GM18517 (cell line): ENCODE results near the gene CCDC3.
"Not testable (repeated sequence)": the region's sequence is repeated elsewhere in the genome, so short reads cannot be mapped to it uniquely, and the experiment has no call there.

ENCODE experiments used
- ATAC-seq: cut with Tn5 transposase; IDR thresholded peaks from one replicate; pipeline ENCODE4 v1.9.1; 2021; ENCODE audit warnings: mild to moderate bottlenecking, moderate library complexity; ENCODE audit not compliant: unreplicated experiment

Gene CCDC3

DNA sequence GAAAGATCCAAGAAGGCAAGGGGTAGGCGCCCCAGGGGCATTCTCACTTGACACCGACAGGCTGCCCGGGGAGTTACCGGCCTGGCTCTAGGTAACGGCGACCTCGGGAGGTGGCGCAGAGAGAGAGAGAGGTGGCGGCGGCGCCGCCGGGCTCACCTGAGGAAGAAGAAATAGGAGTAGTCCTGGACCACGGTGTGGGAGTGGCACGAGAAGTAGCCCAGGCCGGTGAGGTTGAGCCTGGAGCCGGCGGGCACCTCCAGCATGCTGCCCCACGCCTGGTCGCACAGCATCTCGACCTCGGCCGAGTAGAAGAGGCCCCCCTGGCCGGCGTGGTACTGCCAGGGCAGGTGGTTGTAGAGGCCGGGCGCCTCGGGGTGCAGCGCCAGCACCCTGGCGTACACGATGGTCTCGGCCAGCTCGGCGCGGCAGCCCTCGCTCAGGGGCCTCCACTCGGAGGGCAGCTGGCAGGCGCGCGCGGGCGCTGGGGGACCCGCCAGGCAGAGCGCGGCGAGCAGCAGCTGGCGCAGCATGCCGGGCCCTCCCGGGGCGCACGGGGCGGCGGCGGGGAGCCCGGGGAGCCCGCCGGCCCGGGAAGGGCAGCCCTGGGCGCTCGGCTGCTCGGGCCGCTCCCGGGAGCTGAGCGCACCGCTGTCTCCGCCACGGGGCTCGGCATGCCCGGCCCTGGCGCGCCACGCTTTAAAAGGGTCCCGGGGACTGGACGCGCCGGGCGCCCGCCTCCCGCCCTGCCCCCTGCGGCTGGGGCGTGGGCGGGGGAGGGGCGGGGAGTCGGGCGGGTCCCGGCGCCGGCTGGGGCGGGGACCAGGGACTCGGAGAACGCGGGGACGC lies at the start of gene CCDC3:
CCDC3 (minus strand) TSS at position 673 of the 846 bp plus-strand sequence; CDS start at position 530, 143 bp downstream.
- no peak for ATAC-seq

DNA sequence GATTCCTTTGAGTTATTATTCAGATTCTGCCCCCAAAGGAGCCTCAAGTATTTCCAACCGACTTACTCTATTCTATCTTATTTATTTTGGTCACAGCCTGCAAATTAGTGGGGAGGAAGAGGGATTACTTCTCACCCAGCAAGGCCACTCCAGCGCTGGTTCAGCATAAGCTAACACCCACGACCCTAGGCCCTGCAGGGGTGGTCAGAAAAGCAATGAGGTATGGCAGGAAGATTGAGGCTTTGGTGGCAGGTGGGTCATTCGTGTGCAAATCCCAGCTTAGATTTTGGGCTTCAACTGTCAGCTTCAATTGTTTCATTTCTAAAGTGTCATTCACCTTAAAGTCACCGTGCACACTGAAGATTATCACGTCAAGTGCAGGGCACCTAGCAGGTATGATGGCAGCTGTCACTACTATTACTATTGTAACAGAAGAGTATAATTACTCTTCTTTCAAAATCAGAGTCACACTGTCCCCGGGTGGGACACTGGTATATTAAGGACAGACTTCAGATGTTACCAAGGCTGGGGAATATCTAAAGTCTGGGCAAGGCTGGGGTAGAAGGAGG lies 49.7 kb upstream of the CCDC3 start:
- ATAC-seq: no peak

DNA sequence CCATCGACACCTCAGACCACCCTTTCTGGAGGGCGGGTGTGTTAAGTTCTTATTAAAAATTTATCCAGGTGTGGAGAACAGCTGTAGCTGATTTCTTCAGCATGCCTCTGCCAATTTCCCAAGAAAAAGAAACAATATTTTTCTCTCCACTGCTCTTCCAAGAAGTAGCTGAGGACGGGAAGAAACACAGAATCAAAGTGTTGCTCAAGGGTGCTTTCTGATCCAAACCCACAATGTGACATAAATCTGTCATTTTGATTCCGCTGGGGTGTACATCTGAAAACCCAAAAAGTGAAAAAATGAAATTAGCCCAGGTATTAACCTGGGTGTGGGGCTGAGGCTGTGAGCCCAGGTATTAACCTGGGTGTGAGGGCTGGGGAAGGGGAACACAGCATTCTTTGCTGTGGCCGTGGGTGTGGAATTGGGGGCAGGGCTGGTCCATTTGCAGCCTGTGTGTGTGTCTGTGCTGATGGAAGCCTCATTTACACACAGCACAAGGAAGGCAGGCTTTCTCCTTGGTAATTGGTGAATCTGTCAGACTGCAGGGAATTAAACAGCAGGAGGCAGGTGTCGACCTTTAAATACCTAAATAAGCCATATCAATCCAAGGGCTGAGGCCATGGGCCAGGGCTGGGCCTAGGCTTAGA lies 48.4 kb upstream of the CCDC3 start:
- ATAC-seq: no peak

DNA sequence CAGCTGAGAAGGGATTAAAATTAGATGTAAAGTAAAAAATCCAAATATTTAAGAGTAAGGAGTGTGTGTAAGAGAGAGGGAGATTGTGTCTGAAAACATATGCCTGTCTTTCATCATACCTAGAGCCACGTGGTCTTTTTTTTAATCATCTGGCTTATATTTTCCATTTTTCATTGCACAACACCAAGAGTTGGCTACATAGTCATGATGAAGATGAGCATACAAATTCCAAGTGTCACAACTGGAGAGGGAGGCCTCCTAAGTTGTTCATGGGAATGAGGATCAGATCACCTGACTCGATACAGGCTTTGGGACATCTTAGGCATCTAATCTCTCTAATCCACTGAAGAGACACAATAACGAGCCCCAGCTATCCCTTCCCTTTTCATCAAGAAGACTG lies 47.2 kb upstream of the CCDC3 start:
- no peak for ATAC-seq

DNA sequence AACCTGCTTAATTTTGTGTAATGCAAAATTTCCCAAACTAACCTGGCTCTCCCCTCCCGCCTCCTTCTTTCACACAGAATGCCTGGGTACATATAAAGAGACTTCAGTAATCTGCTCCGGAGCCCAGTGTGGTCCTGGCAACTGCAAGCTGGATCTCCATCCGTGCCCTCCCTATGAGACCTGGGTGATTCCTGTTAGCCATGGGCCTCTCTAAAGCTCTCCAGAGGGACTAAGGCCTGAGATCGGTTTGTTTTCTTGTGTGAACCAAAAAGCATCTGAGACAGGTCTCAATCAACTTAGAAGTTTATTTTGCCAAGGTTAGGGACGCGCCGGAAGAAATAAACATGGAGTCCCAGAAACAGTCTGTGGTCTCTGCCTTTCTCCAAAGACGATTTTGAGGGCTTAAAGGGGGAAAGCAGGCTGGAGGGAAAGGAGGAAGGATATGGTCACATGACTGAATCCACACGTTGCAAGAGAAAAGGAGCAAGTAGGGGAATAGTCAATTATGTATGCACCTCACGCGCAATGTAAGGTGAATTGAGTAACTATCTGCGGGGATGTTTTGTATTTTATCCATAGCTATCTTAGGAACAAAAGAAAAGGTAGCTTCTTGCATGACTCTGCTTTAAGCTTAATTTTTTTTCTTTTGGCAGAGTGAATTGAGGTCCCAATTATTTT lies 46.2 kb upstream of the CCDC3 start:
- no peak for ATAC-seq

DNA sequence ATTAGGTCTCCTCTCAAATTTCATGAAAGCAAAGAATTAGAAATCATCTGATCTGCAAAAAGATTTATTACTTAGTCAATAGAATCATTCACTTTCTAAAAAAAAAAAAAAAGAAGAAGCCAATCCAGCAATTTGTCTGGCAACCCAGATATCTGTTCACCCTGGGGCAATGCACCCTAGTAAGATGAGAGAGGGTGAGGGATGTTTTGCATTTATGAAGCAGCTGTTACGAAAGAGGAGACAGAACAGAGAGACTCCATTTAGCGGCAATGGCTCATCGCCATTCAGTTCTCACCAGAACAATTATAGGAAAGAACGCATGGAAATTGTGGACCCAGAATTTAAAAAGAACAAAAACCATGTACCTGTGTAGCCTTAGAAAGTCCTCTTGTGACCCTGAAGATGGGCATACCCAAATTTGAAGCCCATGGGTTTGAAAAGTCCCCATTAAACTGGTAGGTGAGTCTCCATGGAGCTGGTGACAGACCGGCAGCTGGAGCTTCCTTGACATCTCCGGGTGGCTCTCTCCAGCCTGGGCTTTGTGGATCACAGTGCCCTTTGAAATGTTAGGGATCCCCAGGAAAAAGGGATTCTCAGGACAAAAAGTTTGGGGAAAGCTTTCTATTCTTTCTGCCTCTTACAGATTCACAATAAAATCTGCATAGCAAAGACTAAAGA lies 45.5 kb upstream of the CCDC3 start:
- no peak for ATAC-seq

DNA sequence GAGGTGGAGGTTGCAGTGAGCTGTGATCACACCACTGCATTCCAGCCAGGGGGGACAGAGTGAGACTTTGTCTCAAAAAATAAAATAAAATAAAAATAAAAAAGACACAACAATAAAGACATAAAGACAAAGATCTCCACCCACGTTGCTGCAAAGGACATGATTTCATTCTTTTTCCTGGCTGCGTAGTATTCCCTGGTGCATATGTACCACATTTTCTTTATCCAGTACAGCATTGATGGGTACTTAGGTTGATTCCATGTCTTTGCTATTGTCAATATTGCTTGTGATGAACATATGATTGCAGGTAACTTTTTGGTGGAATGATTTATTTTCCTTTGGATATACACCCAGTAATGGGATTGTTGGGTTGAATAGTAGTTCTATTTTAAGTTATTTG lies 42.0 kb upstream of the CCDC3 start:
- no peak for ATAC-seq

DNA sequence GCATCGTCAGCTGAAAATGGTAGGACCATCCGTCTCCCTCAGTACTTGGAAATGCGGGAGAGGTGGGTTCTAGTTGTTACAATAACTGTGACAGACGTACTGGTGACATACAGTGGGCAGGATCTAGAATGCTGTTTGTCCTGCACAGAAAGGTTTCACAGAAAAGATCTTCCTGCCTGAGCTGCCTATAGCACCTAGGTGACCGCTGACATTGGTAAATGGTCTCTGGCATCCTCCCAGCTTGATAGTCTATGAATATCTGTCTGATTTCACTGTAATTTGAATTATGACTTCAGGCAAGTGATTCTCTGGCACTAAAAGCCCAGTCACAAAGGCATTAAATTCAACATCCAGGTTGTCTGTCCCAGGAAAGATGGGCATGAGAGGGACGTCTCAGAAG lies 38.2 kb upstream of the CCDC3 start:
- no peak for ATAC-seq

DNA sequence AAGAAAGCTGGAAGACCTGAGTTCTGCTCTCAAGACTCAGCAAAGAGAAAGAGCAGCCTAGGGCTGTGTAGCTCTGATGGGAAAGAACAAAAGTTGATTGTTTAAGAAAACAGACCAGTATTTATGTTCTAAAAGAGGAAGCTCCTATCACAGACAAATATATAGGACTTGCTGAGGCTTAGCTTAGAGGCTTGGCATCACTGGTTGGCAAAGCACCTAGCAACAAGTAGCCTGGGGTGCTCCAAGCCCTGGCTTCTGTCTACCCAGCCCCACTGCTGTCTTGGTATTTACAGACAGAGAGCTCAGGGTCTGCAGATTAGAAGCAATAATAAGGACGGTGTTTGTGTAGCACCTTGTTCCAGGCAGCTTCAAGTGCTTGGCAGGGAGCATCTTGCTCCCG lies 36.9 kb upstream of the CCDC3 start:
- ATAC-seq: no peak

DNA sequence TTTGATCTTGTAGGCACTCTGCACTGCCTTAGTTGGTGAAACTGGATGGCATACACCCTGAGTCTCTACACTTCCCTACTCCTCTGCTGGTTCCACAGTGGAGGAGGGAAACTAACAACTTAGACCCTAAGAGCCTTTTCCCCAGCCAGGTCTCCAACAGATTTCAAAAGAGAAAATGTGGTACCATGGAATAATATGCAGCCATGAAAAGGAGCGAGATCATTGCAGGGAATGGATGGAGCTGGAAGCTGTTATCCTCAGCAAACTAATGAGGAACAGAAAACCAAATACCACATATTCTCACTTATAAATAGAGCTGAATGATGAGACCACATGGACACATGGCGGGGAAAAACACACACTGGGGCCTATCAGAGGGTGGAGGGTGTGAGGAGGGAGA lies 36.3 kb upstream of the CCDC3 start:
- no peak for ATAC-seq

DNA sequence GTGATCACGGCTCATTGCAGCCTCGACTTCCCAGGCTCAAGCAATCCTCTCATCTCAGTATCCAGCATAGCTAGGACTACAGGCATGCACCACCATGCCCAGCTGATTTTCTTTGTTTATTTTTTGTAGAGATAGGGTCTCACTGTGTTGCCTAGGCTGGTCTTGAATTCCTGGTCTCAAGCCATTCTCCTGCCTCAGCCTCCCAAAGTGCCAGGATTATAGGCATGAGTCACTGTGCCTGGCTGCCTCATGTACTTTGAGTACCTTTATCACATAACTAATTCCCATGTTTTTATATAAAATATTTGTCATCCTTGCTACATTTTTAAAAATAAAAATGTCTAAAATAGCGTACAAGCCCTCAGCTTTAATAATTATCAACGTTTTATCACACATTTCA lies 35.3 kb upstream of the CCDC3 start:
- ATAC-seq: no peak

DNA sequence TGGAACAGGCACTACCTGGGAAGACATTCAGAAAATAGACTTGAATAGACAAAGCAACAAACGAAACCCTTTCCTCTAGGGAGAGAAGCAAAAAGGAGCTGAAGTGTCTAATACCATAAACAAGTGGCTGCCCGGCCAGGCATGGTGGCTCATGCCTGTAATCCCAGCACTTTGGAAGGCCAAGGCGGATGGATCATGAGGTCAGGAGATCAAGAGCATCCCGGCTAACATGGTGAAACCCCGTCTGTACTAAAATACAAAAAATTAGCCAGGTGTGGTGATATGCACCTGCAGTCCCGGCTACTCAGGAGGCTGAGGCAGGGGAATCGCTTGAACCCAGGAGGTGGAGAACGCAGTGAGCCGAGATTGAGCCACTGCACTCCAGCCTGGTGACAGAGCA lies 34.2 kb upstream of the CCDC3 start:
- ATAC-seq: not testable (repeated sequence)

DNA sequence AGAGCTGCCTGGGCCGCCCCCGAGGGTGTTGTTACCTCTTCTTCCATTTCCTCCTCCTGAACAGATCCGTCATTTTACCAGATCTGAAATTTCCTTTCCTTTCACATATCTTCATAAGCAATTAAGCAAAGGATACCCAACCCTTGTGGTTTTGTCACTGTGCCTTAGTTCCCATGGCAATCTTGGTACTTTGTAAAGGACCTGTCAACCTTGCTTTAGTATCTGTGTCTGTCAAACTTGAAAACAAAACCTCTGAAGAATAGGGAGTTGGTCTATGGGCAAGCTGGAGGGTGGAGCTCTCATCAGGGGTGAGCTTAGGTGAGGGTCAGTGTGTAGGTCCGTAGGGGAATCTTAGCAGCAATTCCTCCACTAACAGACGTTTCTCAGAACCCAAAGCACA lies 25.4 kb upstream of the CCDC3 start:
- no peak for ATAC-seq

DNA sequence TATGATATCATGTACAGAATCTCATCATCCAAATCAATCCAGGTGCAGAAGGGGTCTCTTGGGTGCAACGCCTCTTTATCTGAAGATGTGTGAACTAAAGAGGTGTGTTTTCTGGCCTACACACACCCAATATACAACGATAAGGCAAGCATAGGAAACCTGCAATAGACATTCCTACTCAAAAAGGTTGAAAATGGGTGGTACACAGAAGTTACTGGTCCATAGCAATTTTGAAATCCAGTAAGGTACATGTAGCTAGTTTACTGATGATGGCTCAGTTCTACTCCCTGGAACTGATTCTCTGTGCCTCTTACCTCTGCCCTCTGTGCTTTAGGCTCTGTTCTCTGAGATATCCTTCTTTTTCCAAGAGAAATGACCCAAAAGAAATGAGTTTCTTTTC lies 22.2 kb upstream of the CCDC3 start:
- ATAC-seq: no peak

DNA sequence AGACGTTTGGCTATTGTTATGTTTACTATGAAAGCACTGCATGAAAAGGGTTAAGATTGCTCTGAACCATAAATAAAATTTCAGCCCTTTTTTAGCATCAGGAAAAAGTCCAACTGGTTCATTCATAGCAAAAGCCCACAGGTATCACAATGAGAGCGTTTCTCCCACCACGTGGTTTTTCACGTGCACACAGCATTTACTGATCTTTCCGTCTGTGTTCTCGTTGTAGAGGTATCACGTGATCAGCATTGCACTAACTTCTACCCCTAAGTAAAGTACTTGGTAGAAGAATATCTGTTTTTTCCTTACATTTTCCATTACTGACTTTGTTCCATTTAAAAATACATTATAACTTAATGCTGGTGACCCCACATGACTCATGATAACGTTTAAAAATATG lies 17.8 kb upstream of the CCDC3 start:
- ATAC-seq: no peak

DNA sequence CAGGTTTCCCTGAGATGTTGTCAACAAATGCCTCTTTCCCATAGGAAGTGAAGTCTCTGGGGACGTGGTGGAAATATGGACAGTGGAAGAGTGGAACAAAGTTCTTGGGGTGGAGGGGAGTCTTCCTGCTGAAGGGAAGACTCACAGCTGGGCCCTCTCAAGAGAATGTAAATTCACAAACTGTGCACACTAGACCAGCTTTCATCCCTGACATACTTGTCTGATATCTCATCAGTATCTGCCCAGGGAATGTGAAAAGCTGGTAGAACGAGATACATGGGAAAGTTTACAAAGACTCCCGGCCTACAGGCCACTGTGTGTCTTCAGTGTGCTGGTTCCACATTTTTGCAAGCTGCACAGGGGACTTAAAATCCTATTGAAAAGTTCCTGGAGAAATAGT lies 16.7 kb upstream of the CCDC3 start:
- no peak for ATAC-seq

DNA sequence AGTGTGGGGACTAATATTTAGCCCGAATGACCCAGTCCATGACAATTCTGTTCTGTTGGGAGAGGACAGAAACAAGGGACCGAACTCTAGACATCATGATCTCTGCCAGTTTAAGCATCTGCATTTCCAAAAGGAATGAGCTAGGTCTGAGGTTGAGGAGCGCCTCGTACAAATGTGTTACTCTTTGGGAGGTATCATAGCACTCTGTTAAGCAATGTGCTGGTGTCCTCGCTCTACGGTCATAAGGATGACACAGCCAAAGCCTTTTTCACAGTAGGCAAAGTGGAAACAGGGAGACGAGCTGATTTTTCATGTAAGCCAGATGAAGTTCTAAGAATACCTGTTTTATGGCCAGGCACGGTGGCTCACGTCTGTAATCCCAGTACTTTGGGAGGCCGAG lies 15.4 kb upstream of the CCDC3 start:
- ATAC-seq: no peak

DNA sequence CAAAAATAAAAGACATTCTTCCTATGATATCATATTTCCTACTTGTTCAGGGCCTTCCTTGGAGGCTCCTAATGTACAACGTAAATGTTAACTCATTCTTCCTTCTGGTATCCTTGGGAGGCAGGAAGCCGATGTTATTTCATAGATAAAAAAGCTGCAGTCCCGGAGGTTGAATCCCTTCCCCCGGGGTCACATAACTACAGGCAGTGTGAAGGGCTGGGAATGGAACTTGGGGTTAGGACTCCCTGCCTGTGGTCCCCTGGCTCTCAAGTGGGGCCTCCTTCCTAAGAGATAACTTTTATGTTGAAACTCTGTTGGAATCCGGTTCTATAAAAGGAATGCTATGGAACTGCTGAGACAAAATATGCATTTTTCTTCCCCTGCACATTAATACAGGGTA lies 14.9 kb upstream of the CCDC3 start:
- no peak for ATAC-seq

DNA sequence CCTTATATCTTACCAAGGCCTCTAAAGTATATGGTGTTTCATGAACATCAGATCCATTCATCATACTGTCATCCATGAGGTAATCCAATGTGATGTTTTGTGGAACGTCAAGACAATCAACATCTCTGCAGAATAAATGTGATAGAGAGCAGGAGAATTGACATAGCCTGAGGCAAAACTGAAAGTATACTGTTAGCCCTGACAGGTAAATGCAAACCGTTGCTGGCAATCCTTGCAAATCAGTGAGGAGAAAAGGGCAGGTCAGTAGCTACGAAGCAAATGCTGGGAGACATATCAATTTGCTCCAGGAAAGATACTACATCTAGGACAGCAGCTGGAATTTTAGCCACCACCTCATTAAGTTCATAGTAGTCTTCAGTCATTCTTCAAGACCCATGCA lies 4.5 kb upstream of the CCDC3 start:
- ATAC-seq: no peak

DNA sequence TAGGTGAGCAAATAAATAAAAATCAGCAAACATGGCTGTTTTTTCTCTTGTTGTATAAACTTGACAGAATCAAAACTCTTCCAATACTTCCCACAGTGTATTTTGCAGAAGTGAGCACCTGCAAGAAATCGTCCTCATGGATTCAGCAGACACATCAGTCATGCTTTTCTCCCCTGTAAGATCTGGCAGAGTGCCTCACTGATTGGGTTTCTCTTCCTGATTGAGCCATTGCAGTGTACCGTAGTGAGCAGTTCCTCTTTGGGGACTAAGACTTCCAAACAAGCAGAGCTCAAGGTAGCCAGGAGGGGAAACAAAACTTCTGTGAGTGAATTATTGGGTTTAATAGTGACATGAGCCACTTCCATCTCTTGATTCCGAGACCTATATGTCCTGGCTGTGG lies 2.2 kb upstream of the CCDC3 start:
- no peak for ATAC-seq

DNA sequence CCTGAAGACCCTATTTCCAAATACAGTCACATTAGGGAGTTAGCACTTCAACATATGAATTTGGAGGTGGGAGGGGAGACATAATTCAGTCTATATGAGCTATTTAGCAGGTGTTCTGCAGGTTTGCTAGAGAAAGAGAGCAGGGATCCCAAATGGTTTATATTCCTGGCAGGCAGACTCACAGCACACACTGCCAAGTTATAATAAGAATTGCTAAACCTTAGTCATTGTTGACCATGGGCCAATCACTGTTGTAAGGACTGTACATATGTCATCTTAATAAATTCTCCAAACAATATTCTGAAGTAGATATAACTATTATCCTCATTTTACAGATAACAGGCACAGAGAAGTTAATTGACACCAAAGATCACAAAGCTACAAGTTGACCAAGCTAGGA lies 1.5 kb upstream of the CCDC3 start:
- no peak for ATAC-seq
